Calu3 (cell line): ENCODE results near the gene PRAME. TPM values are rescaled to one million over a fixed set of nuclear protein-coding genes. Genes with fewer than 3 reads are reported as not detected.

ENCODE experiments used
- BruUV-seq: library from RNA; stranded (reverse); fragments of 400-500 nt; replicated peaks from 2 replicates; lab custom pipeline; 2021; lab: Mats Ljungman, UMichigan
- CTCF ChIA-PET: fragments of 300-600 bp; sonication (Branson Sonifier 250); formaldehyde crosslinking; loops from one replicate; lab custom pipeline; 2022; ENCODE audit warnings: antibody characterized with exemption; lab: Charles Lee
- DNase-seq: peaks from one replicate; pipeline ENCODE4 v3.0.0; 2022
- H3K27ac Mint-ChIP-seq: one replicate; pipeline ENCODE4 v1.8.0; 2022; ENCODE audit warnings: mixed read lengths; ENCODE audit not compliant: unreplicated experiment
- H3K27me3 Mint-ChIP-seq: one replicate; pipeline ENCODE4 v1.8.0; 2022; ENCODE audit warnings: mixed read lengths; ENCODE audit not compliant: unreplicated experiment
- H3K36me3 Mint-ChIP-seq: one replicate; pipeline ENCODE4 v1.8.0; 2022; ENCODE audit warnings: mild to moderate bottlenecking, moderate library complexity, mixed read lengths; ENCODE audit not compliant: insufficient read depth, unreplicated experiment
- H3K4me1 Mint-ChIP-seq: one replicate; pipeline ENCODE4 v1.8.0; 2022; ENCODE audit warnings: mild to moderate bottlenecking, low read depth, mixed read lengths; ENCODE audit not compliant: unreplicated experiment
- H3K4me3 Mint-ChIP-seq: one replicate; pipeline ENCODE4 v1.8.0; 2022; ENCODE audit warnings: mild to moderate bottlenecking, low read depth, moderate library complexity, mixed read lengths; ENCODE audit not compliant: unreplicated experiment
- H3K9me3 Mint-ChIP-seq: one replicate; pipeline ENCODE4 v1.8.0; 2022; ENCODE audit warnings: low read depth, mixed read lengths; ENCODE audit not compliant: unreplicated experiment
- intact Hi-C: fragments of 100-400 bp; cut with micrococcal nuclease; formaldehyde crosslinking; loops from one replicate; pipeline ENCODE4 v1.10.0; 2022; ENCODE audit not compliant: unreplicated experiment
- total RNA-seq: library from RNA; stranded (reverse); gene quantifications from 2 replicates; pipeline ENCODE4 v1.2.3, GENCODE V29; 2022
- TF ChIP-seq, protein P1 (sequence below): fragments of 200-600 bp; IDR thresholded peaks from one replicate; pipeline ENCODE4 v1.8.0; 2022; ENCODE audit warnings: antibody characterized with exemption; ENCODE audit not compliant: unreplicated experiment

PRAME gene
- total RNA-seq, 1 experiment from 2014 or later = 2.6 TPM

DNA sequence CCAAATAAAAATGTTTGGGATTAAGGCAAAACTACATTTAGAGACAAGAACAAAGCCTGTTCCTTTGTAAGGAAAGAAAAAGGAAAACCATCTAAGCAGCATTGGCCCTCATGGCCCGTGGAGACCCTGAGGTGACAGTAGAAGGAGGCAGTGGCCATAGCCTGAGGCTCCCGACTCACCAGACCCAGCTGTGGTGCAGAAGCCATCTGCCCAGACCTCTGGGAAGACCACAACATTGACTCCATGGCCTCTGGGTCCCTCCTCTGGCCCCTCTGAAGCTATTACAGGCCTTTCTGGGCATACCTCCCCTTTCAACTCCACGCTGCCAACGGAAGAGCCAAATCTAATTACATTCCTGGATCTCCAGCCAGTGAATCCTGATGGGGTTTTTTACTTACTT lies 6.4 kb downstream of the PRAME start:
- CTCF ChIA-PET = no interaction called here
- H3K27ac Mint-ChIP-seq = no peak overlapping the region
- intact Hi-C loops = no loop called here
- H3K4me1 Mint-ChIP-seq = no peaks in the 10 kb centered on the region
- H3K27me3 Mint-ChIP-seq = peaks cover 54% of the 10 kb centered on the region
- H3K4me3 Mint-ChIP-seq = no peak overlapping the region
- TF ChIP-seq, protein P1, sequence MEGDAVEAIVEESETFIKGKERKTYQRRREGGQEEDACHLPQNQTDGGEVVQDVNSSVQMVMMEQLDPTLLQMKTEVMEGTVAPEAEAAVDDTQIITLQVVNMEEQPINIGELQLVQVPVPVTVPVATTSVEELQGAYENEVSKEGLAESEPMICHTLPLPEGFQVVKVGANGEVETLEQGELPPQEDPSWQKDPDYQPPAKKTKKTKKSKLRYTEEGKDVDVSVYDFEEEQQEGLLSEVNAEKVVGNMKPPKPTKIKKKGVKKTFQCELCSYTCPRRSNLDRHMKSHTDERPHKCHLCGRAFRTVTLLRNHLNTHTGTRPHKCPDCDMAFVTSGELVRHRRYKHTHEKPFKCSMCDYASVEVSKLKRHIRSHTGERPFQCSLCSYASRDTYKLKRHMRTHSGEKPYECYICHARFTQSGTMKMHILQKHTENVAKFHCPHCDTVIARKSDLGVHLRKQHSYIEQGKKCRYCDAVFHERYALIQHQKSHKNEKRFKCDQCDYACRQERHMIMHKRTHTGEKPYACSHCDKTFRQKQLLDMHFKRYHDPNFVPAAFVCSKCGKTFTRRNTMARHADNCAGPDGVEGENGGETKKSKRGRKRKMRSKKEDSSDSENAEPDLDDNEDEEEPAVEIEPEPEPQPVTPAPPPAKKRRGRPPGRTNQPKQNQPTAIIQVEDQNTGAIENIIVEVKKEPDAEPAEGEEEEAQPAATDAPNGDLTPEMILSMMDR = no peak
- peaks cover 5% of the 10 kb centered on the region for H3K36me3 Mint-ChIP-seq
- no peaks in the 10 kb centered on the region for H3K9me3 Mint-ChIP-seq
- BruUV-seq = no TSS peak
- no peak for DNase-seq

- BruUV-seq = no TSS peak
- H3K4me3 Mint-ChIP-seq = no peak overlapping the region
- TF ChIP-seq, protein P1 = no peak
- CTCF ChIA-PET = interaction anchor here (1.2 kb wide), 1 partner anchor 9 kb away, joined by 8 read pairs; the partner anchor contains the start of gene PRAME
- no peak overlapping the region for H3K27ac Mint-ChIP-seq
- H3K36me3 Mint-ChIP-seq = no peaks in the 10 kb centered on the region
- no peaks in the 10 kb centered on the region for H3K9me3 Mint-ChIP-seq
- no peak for DNase-seq
- H3K4me1 Mint-ChIP-seq = no peaks in the 10 kb centered on the region
- intact Hi-C loops = no loop called here
- peaks cover 64% of the 10 kb centered on the region for H3K27me3 Mint-ChIP-seq
Observed at GRCh38 chr22:22550789-22551434, 8.2 kb downstream of the PRAME start.

DNA sequence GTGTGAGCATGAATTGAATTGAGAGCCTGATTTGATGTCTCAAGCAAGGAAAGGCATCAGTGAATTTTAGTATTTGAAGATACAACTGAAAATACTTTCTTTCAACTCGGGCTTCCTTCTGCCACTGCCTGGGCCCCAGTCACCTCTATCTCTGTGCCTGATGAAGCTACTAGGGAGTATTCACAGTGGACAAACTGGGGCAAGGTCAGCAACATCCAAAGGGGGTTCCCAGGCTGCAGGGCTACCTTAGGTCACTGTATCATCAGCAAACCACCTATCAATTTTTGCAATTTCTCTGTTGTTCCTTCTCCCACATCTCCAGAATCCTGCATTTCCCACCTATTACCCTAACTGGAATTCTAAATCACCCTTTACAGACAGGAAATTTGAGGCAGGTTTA lies 10.2 kb downstream of the PRAME start:
- DNase-seq = no peak
- Mint-ChIP-seq H3K36me3 (no peaks in the 10 kb centered on the region), H3K9me3 (no peaks in the 10 kb centered on the region), H3K4me3 (no peak overlapping the region), H3K4me1 (no peaks in the 10 kb centered on the region), H3K27ac (no peak overlapping the region), H3K27me3 (peaks cover 65% of the 10 kb centered on the region)
- intact Hi-C loops = no loop called here
- TF ChIP-seq, protein P1 = no peak
- no TSS peak for BruUV-seq
- CTCF ChIA-PET = no interaction called here

DNA sequence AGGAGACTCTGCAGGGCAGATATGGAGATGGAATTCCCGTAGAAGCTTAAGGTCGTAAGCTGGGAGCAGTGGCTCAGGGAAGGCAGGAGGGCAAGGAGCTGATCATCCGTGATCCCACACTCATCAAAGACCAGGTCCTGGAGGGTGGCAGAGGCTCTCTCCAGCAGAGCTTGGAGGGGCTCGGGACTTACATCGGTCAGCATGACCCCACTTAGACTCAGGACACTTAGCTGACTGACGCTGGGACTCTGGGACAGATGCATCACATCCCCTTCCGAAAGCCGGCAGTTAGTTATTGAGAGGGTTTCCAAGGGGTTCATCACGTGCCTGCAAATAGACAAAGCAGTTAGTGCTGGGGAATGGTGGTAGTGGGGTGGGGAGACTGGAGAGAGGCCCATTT lies 10.7 kb downstream of the PRAME start:
- H3K36me3 Mint-ChIP-seq = no peaks in the 10 kb centered on the region
- no peak overlapping the region for H3K4me3 Mint-ChIP-seq
- intact Hi-C loops = no loop called here
- peaks cover 65% of the 10 kb centered on the region for H3K27me3 Mint-ChIP-seq
- TF ChIP-seq, protein P1 = no peak
- no peak for DNase-seq
- H3K27ac Mint-ChIP-seq = no peak overlapping the region
- no peaks in the 10 kb centered on the region for H3K9me3 Mint-ChIP-seq
- CTCF ChIA-PET = no interaction called here
- no peaks in the 10 kb centered on the region for H3K4me1 Mint-ChIP-seq
- BruUV-seq = no TSS peak
